RWPE2 (cell line): Measurements from ENCODE around the gene MYCBP.

Experiments
- ATAC-seq: fragments of 200-7000 bp; cut with Tn5 transposase; 3 replicates; pipeline ENCODE4 v1.9.1; 2021; ENCODE audit warnings: low read depth
- DNase-seq: peaks from one replicate; pipeline ENCODE4 v3.0.0-alpha.2; 2020; ENCODE audit warnings: low spot score
- H3K27ac ChIP-seq: fragments of 450-650 bp; 2 replicates; pipeline ENCODE4 v1.5.1; 2017; ENCODE audit warnings: mild to moderate bottlenecking; ENCODE audit not compliant: poor library complexity, severe bottlenecking
- H3K27me3 ChIP-seq: fragments of 250-450 bp; sonication (Bioruptor Pico); 2 replicates; pipeline ENCODE4 v1.5.1; 2021; ENCODE audit warnings: mild to moderate bottlenecking, moderate library complexity; ENCODE audit not compliant: insufficient read depth, poor library complexity, severe bottlenecking
- H3K36me3 ChIP-seq: fragments of 250-450 bp; sonication (Bioruptor Pico); 2 replicates; pipeline ENCODE4 v1.5.1; 2020; ENCODE audit warnings: low read depth, mild to moderate bottlenecking, moderate library complexity
- H3K4me1 ChIP-seq: fragments of 250-450 bp; sonication (Bioruptor Pico); 2 replicates; pipeline ENCODE4 v1.5.1; 2021; ENCODE audit warnings: mild to moderate bottlenecking, moderate library complexity; ENCODE audit not compliant: insufficient read depth, poor library complexity, severe bottlenecking
- H3K4me3 ChIP-seq: fragments of 250-450 bp; sonication (Bioruptor Pico); 2 replicates; pipeline ENCODE4 v1.5.1; 2021; ENCODE audit warnings: mild to moderate bottlenecking, moderate library complexity; ENCODE audit not compliant: severe bottlenecking
- H3K9me3 ChIP-seq: fragments of 250-450 bp; sonication (Bioruptor Pico); 2 replicates; pipeline ENCODE4 v1.5.1; 2021; ENCODE audit warnings: mild to moderate bottlenecking, moderate library complexity; ENCODE audit not compliant: severe bottlenecking
- TF ChIP-seq, protein P1 (sequence below): fragments of 450-650 bp; IDR thresholded peaks from one replicate; pipeline ENCODE4 v1.5.1; 2017; ENCODE audit warnings: mild to moderate bottlenecking, moderate library complexity; ENCODE audit not compliant: poor library complexity, severe bottlenecking

The MYCBP gene

DNA sequence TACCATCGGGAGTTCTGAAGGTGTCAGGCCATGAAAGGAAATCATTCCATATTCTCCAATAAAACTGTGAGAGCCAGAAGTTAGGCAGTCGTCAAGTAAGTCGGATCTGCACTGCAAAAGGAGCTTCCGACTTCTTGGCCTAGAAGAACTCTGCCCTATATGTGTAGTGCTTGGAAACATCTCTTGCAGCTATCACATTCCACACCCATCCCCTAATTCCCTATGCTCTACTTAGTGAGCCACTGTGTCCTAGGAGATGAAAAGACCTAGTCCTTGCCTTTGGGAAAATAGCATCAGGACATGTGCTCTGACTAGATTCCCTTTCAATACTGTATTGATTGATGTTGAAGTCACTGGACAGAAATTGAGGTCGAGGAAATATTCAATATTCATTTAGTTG is 16.4 kb upstream of the MYCBP start:
- TF ChIP-seq, protein P1, sequence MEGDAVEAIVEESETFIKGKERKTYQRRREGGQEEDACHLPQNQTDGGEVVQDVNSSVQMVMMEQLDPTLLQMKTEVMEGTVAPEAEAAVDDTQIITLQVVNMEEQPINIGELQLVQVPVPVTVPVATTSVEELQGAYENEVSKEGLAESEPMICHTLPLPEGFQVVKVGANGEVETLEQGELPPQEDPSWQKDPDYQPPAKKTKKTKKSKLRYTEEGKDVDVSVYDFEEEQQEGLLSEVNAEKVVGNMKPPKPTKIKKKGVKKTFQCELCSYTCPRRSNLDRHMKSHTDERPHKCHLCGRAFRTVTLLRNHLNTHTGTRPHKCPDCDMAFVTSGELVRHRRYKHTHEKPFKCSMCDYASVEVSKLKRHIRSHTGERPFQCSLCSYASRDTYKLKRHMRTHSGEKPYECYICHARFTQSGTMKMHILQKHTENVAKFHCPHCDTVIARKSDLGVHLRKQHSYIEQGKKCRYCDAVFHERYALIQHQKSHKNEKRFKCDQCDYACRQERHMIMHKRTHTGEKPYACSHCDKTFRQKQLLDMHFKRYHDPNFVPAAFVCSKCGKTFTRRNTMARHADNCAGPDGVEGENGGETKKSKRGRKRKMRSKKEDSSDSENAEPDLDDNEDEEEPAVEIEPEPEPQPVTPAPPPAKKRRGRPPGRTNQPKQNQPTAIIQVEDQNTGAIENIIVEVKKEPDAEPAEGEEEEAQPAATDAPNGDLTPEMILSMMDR: no peak
- ATAC-seq (no peak), DNase-seq (no peak)
- Histone ChIP-seq H3K27me3 (no peaks in the 10 kb centered on the region), H3K36me3 (no peaks in the 10 kb centered on the region), H3K27ac (no peak overlapping the region), H3K4me1 (no peaks in the 10 kb centered on the region), H3K9me3 (no peaks in the 10 kb centered on the region), H3K4me3 (no peak overlapping the region)

GRCh38 chr1:38888423-38889333 is 15.5 kb upstream of the MYCBP start:
- H3K9me3 ChIP-seq: no peaks in the 10 kb centered on the region
- ATAC-seq (no peak), DNase-seq (no peak)
- no peaks in the 10 kb centered on the region for H3K27me3 ChIP-seq
- TF ChIP-seq, protein P1: no peak
- H3K4me1 ChIP-seq: no peaks in the 10 kb centered on the region
- no peak overlapping the region for H3K4me3 ChIP-seq
- H3K36me3 ChIP-seq: no peaks in the 10 kb centered on the region
- H3K27ac ChIP-seq: no peak overlapping the region

- H3K27me3 ChIP-seq: no peaks in the 10 kb centered on the region
- DNase-seq (no peak), ATAC-seq (no peak)
- H3K4me1 ChIP-seq: no peaks in the 10 kb centered on the region
- H3K4me3 ChIP-seq: no peak overlapping the region
- no peaks in the 10 kb centered on the region for H3K9me3 ChIP-seq
- TF ChIP-seq, protein P1: no peak
- H3K27ac ChIP-seq: no peak overlapping the region
- no peaks in the 10 kb centered on the region; the same call in 1 of the 2 replicates for H3K36me3 ChIP-seq
Measured at GRCh38 chr1:38885092-38885491, 11.9 kb upstream of the MYCBP start.

GRCh38 chr1:38881487-38881886 is 8.3 kb upstream of the MYCBP start, which contains the start of gene GJA9:
Gene GJA9, minus strand, starts transcription at chr1:38881587. Its CDS starts 5,489 bp downstream, at chr1:38876098.
- H3K27me3 ChIP-seq: no peaks in the 10 kb centered on the region
- no peaks in the 10 kb centered on the region for H3K9me3 ChIP-seq
- no peak within 1 kb of the TSS for H3K27ac ChIP-seq
- no peaks in the 10 kb centered on the region; the same call in 1 of the 2 replicates for H3K36me3 ChIP-seq
- ATAC-seq (no peak), DNase-seq (no peak)
- H3K4me1 ChIP-seq: no peaks in the 10 kb centered on the region
- H3K4me3 ChIP-seq: no peak within 1 kb of the TSS
- TF ChIP-seq, protein P1: no peak

DNA sequence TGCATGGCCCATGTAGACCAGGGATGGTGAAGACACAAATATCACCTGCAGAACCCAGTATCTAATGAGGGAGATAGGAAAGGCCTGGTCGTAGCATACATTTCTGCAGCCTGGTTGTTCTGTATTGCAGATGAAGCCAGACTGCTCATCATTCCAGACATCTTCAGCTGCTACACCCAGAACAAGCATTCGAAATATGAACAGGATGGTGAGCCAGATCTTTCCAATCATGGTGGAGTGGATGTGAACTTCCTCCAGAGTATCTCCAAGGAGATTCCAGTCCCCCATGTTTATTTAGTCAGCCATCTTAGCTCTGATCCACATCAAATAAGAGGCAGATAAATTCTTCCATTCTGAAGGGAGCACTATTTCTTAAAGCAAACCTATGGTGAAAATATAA is 2.7 kb upstream of the MYCBP start:
- DNase-seq (no peak), ATAC-seq (no peak)
- peaks cover 5% of the 10 kb centered on the region for H3K4me1 ChIP-seq
- no peaks in the 10 kb centered on the region for H3K9me3 ChIP-seq
- H3K4me3 ChIP-seq: no peak overlapping the region
- H3K36me3 ChIP-seq: no peaks in the 10 kb centered on the region; the same call in 1 of the 2 replicates
- no peaks in the 10 kb centered on the region for H3K27me3 ChIP-seq
- TF ChIP-seq, protein P1: no peak
- no peak overlapping the region for H3K27ac ChIP-seq
